ENCODE results near the gene ATP6AP1.
A peak's percentile ranks its signal among the peaks of the same experiment; 100 is the strongest.

The ATP6AP1 gene

GRCh38 chrX:154404625-154405192 lies 23.8 kb upstream of the ATP6AP1 start:
- in situ Hi-C loops (cut with HindIII; ENCODE audit: low pct_unique_long_range_greater_than_20kb, low sequenced_read_pairs), result no loop called here
- no peak for DNase-seq (ENCODE audit: low read depth in 1 of 2, low spot score in 1 of 2)
- TF ChIP-seq JUND (IDR thresholded peaks at IDR 0.05; ENCODE audit: low read depth), result no peak

- no peak for DNase-seq (ENCODE audit: low read depth in 1 of 2, low spot score in 1 of 2)
- in situ Hi-C loops (cut with HindIII; ENCODE audit: low pct_unique_long_range_greater_than_20kb, low sequenced_read_pairs), result no loop called here
- no peak for TF ChIP-seq JUND (IDR thresholded peaks at IDR 0.05; ENCODE audit: low read depth)
Observed at GRCh38 chrX:154408659-154409221, 19.7 kb upstream of the ATP6AP1 start.

DNA sequence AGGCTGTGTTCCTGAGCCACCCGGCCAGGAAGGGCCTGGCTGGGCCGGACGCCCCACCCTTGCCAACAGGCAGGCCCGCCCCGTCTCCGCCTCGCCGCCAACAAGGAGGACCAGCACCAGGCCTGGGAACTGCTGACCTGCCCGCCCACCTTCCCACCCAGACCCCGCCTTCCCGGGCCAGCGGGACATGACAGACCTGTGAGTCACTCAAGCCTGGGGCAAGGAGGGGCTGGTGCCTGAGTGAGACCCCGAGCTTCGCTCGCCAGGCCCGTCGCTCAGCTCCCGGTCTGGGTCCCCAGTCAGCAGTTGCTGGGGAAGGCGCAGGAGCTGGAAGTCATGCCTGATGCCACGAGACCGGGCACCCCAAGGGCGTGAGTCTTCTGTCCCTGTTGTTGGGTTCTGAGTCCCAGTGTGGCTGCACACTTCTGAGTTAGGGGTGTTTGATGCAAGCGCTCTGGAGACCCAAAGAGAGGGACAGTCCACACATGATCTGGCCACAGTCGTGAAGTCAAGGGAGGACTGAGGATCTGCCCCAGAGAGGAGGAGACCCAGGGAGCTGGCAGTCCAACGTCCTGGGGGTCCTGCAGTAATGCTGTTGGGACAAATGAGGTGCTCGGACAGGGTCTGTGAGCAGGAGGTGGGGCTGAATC lies 19.1 kb upstream of the ATP6AP1 start, which contains the start of gene DNASE1L1:
Gene DNASE1L1 (minus strand): TSS at position 33 of the 650 bp plus-strand sequence. CDS start 3,686 bp downstream, outside the sequence.
- no peak for TF ChIP-seq JUND (IDR thresholded peaks at IDR 0.05; ENCODE audit: low read depth)
- in situ Hi-C loops (cut with HindIII; ENCODE audit: low pct_unique_long_range_greater_than_20kb, low sequenced_read_pairs), result no loop called here
- DNase-seq (ENCODE audit: low read depth in 1 of 2, low spot score in 1 of 2), result no peak

DNA sequence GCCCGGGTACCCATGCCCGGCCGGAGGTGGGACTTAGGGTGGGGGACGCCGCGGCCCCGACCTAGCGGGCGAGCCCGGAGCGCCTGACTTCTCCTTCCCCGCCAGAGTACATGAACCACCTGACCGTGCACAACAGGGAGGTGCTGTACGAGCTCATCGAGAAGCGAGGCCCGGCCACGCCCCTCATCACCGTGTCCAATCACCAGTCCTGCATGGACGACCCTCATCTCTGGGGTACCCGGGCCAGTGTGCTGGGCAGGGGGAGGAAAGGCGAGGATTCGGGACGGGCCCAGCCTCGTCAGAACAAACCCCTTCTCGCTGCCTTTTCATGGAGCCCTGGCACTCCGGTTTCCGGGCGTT lies 16.5 kb upstream of the ATP6AP1 start:
- DNase-seq (ENCODE audit: low read depth in 1 of 2, low spot score in 1 of 2), result peak; percentile 38 to 60
- in situ Hi-C loops (cut with HindIII; ENCODE audit: low pct_unique_long_range_greater_than_20kb, low sequenced_read_pairs), result no loop called here
- TF ChIP-seq JUND (IDR thresholded peaks at IDR 0.05; ENCODE audit: low read depth), result no peak

DNA sequence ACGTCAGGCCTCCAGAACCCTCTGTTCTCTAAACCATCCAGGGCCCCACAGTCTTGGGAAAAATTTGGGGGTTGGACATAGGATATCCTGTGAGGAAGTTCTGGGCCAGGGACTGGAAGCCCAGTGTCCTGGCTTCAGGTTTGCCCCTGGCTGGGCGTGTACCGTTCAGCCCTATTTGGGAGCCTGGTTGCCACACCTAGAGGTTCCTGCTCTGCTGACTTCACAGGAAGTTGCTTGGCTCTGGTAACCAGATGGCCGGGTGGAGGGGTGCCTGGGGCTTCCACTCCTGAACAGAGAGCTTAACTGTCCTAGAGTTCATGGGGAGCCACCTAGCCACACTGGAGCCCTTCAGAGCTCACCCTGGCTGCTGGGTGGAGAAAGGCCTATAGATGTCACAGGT lies 16.0 kb upstream of the ATP6AP1 start:
- in situ Hi-C loops (cut with HindIII; ENCODE audit: low pct_unique_long_range_greater_than_20kb, low sequenced_read_pairs), result no loop called here

GRCh38 chrX:154413142-154413541 lies 15.3 kb upstream of the ATP6AP1 start:
- in situ Hi-C loops (cut with HindIII; ENCODE audit: low pct_unique_long_range_greater_than_20kb, low sequenced_read_pairs), result no loop called here
- TF ChIP-seq JUND (IDR thresholded peaks at IDR 0.05; ENCODE audit: low read depth), result no peak
- no peak for DNase-seq (ENCODE audit: low read depth in 1 of 2, low spot score in 1 of 2)

More for the DNA sequence above, 16.0 kb upstream of the ATP6AP1 start:
- DNase-seq (ENCODE audit: low read depth in 1 of 2, low spot score in 1 of 2), result no peak
- TF ChIP-seq JUND (IDR thresholded peaks at IDR 0.05; ENCODE audit: low read depth), result no peak

- DNase-seq (ENCODE audit: low read depth in 1 of 2, low spot score in 1 of 2), result no peak
- no peak for TF ChIP-seq JUND (IDR thresholded peaks at IDR 0.05; ENCODE audit: low read depth)
- in situ Hi-C loops (cut with HindIII; ENCODE audit: low pct_unique_long_range_greater_than_20kb, low sequenced_read_pairs), result no loop called here
Observed at GRCh38 chrX:154417157-154417556, 11.3 kb upstream of the ATP6AP1 start.

DNA sequence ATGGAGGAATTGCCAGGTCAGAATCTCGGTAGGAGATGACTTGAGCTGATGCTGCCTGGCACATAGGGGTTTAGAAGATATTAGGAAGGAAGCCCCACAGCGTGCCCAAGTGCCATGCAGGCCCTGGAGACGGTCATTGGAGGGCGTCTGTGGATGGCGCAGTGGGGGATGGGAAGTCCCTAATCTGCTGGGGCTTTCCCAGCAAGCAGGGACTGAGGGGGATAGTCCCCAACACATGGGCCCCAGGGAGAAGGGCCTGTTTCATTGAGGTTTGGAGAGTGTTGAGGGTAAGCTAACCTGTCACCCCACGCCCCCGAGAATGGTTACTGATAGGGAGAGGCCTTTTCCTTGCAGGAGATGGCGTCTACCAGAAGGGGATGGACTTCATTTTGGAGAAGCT lies 9.3 kb upstream of the ATP6AP1 start:
- in situ Hi-C loops (cut with HindIII; ENCODE audit: low pct_unique_long_range_greater_than_20kb, low sequenced_read_pairs), result no loop called here
- TF ChIP-seq JUND (IDR thresholded peaks at IDR 0.05; ENCODE audit: low read depth), result no peak
- DNase-seq (ENCODE audit: low read depth in 1 of 2, low spot score in 1 of 2), result no peak

- TF ChIP-seq JUND (IDR thresholded peaks at IDR 0.05; ENCODE audit: low read depth), result no peak
- in situ Hi-C loops (cut with HindIII; ENCODE audit: low pct_unique_long_range_greater_than_20kb, low sequenced_read_pairs), result no loop called here
- DNase-seq (ENCODE audit: low read depth in 1 of 2, low spot score in 1 of 2), result no peak
Observed at GRCh38 chrX:154419688-154420401, 8.6 kb upstream of the ATP6AP1 start.

DNA sequence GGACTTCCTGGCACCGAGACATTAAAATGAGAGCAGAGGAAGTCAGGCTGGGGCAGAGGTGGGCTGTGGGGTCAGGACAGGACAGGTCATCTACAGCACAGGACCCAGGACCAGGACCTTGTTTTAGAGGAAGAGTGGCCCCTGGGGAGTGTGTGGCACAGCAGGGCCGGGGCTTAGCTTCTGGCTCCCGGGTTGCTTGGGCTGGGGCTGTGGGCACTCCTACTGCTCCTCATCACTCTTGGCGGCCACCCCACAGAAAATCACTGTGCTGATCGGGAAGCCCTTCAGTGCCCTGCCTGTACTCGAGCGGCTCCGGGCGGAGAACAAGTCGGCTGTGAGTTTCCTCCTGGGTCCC lies 8.1 kb upstream of the ATP6AP1 start:
- TF ChIP-seq JUND (IDR thresholded peaks at IDR 0.05; ENCODE audit: low read depth), result no peak
- in situ Hi-C loops (cut with HindIII; ENCODE audit: low pct_unique_long_range_greater_than_20kb, low sequenced_read_pairs), result no loop called here

GRCh38 chrX:154426916-154427770 lies 1.3 kb upstream of the ATP6AP1 start:
- TF ChIP-seq JUND (IDR thresholded peaks at IDR 0.05; ENCODE audit: low read depth), result no peak
- no peak for DNase-seq (ENCODE audit: low read depth in 1 of 2, low spot score in 1 of 2)
- in situ Hi-C loops (cut with HindIII; ENCODE audit: low pct_unique_long_range_greater_than_20kb, low sequenced_read_pairs), result no loop called here

More for the DNA sequence above, 8.1 kb upstream of the ATP6AP1 start:
- DNase-seq (ENCODE audit: low read depth in 1 of 2, low spot score in 1 of 2), result no peak

DNA sequence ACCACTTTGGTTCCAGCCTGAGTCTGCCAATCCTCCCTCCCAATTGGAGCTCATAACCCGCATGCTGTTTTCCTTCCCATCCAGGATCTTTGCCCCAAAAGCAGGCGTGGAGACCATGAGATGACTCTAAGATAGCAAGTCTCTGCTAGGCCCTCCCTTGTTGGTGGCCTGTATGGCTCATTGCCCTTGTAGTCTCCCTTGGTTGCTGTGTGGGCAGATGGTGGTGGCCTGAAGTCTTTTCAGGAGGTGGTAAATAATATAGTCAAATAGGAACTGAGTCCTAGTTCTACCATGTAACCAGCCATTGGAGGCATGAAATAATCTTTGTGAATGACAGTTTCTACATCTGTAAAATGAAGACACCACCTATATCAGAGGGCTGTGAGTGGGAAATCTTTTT lies 1.2 kb downstream of the ATP6AP1 start:
- DNase-seq (ENCODE audit: low read depth in 1 of 2, low spot score in 1 of 2), result no peak
- TF ChIP-seq JUND (IDR thresholded peaks at IDR 0.05; ENCODE audit: low read depth), result no peak
- in situ Hi-C loops (cut with HindIII; ENCODE audit: low pct_unique_long_range_greater_than_20kb, low sequenced_read_pairs), result no loop called here

All from T47D (cell line).